ENCODE data around the gene PAPOLG.

PAPOLG gene

GRCh38 chr2:60827369-60827768, 71.3 kb downstream of the PAPOLG start:
- peaks cover 45% of the 10 kb centered on the region for H3K4me1 ChIP-seq (ENCODE audit: insufficient read depth, low read length, severe bottlenecking)

GRCh38 chr2:60830991-60831390, 74.9 kb downstream of the PAPOLG start:
- TF ChIP-seq EZH2 (IDR thresholded peaks at IDR 0.05; ENCODE audit: borderline replicate concordance, low read length) (no peak), CTCF (IDR thresholded peaks at IDR 0.05; ENCODE audit: low read length) (no peak)

More at GRCh38 chr2:60827369-60827768, 71.3 kb downstream of the PAPOLG start:
- H3K9ac ChIP-seq (ENCODE audit: low read length), result no peak overlapping the region
- no peak overlapping the region for H3K4me3 ChIP-seq (ENCODE audit: low read depth, low read length, poor library complexity, severe bottlenecking)
- no peaks in the 10 kb centered on the region for H3F3A ChIP-seq (ENCODE audit: insufficient read depth, low read length)
- H3K79me2 ChIP-seq (ENCODE audit: insufficient read depth, low read length), result no peaks in the 10 kb centered on the region
- no peaks in the 10 kb centered on the region for H3K9me3 ChIP-seq (ENCODE audit: low read length)
- no peaks in the 10 kb centered on the region for H3K36me3 ChIP-seq (ENCODE audit: insufficient read depth, low read length)
- H2AFZ ChIP-seq (ENCODE audit: low read length), result no peak overlapping the region
- H3K27ac ChIP-seq (ENCODE audit: low read depth, low read length, poor library complexity, severe bottlenecking), result no peak overlapping the region
- no peaks in the 10 kb centered on the region for H4K20me1 ChIP-seq (ENCODE audit: insufficient read depth, low read length)
- no peak overlapping the region for H3K4me2 ChIP-seq (ENCODE audit: low read length)
- no peak for TF ChIP-seq EZH2 (IDR thresholded peaks at IDR 0.05; ENCODE audit: borderline replicate concordance, low read length)
- TF ChIP-seq CTCF (IDR thresholded peaks at IDR 0.05; ENCODE audit: low read length), result no peak
- no peaks in the 10 kb centered on the region for H3K27me3 ChIP-seq (ENCODE audit: insufficient read depth, low read length)
- H3K9me2 ChIP-seq (ENCODE audit: low read depth, low read length), result no peaks in the 10 kb centered on the region

GRCh38 chr2:60831921-60832320, 75.9 kb downstream of the PAPOLG start:
- H3K27me3 ChIP-seq (ENCODE audit: insufficient read depth, low read length), result no peaks in the 10 kb centered on the region
- H3K4me1 ChIP-seq (ENCODE audit: insufficient read depth, low read length, severe bottlenecking), result peaks cover 31% of the 10 kb centered on the region
- no peaks in the 10 kb centered on the region for H4K20me1 ChIP-seq (ENCODE audit: insufficient read depth, low read length)
- no peaks in the 10 kb centered on the region for H3K36me3 ChIP-seq (ENCODE audit: insufficient read depth, low read length)
- H3F3A ChIP-seq (ENCODE audit: insufficient read depth, low read length), result no peaks in the 10 kb centered on the region
- H3K9ac ChIP-seq (ENCODE audit: low read length), result no peak overlapping the region
- no peaks in the 10 kb centered on the region for H3K9me3 ChIP-seq (ENCODE audit: low read length)
- H3K9me2 ChIP-seq (ENCODE audit: low read depth, low read length), result no peaks in the 10 kb centered on the region
- no peak overlapping the region for H3K4me3 ChIP-seq (ENCODE audit: low read depth, low read length, poor library complexity, severe bottlenecking)
- H3K27ac ChIP-seq (ENCODE audit: low read depth, low read length, poor library complexity, severe bottlenecking), result no peak overlapping the region
- H3K79me2 ChIP-seq (ENCODE audit: insufficient read depth, low read length), result no peaks in the 10 kb centered on the region
- TF ChIP-seq CTCF (IDR thresholded peaks at IDR 0.05; ENCODE audit: low read length) (no peak), EZH2 (IDR thresholded peaks at IDR 0.05; ENCODE audit: borderline replicate concordance, low read length) (no peak)
- no peak overlapping the region for H3K4me2 ChIP-seq (ENCODE audit: low read length)
- no peak overlapping the region for H2AFZ ChIP-seq (ENCODE audit: low read length)

More at GRCh38 chr2:60830991-60831390, 74.9 kb downstream of the PAPOLG start:
- Histone ChIP-seq H3F3A (ENCODE audit: insufficient read depth, low read length) (no peaks in the 10 kb centered on the region), H3K9me3 (ENCODE audit: low read length) (no peaks in the 10 kb centered on the region), H3K9ac (ENCODE audit: low read length) (no peak overlapping the region), H3K27me3 (ENCODE audit: insufficient read depth, low read length) (no peaks in the 10 kb centered on the region), H3K4me3 (ENCODE audit: low read depth, low read length, poor library complexity, severe bottlenecking) (no peak overlapping the region), H3K4me1 (ENCODE audit: insufficient read depth, low read length, severe bottlenecking) (peaks cover 35% of the 10 kb centered on the region), H4K20me1 (ENCODE audit: insufficient read depth, low read length) (no peaks in the 10 kb centered on the region), H3K36me3 (ENCODE audit: insufficient read depth, low read length) (no peaks in the 10 kb centered on the region), H2AFZ (ENCODE audit: low read length) (no peak overlapping the region), H3K9me2 (ENCODE audit: low read depth, low read length) (no peaks in the 10 kb centered on the region), H3K27ac (ENCODE audit: low read depth, low read length, poor library complexity, severe bottlenecking) (no peak overlapping the region), H3K79me2 (ENCODE audit: insufficient read depth, low read length) (no peaks in the 10 kb centered on the region), H3K4me2 (ENCODE audit: low read length) (no peak overlapping the region)

All from OCI-LY1 (cell line).